GM19467 (cell line): ENCODE measurements around the gene LIMS1.
"Not testable (repeated sequence)": the region's sequence is repeated elsewhere in the genome, so short reads cannot be mapped to it uniquely, and the experiment has no call there.

Experiments
- ATAC-seq: cut with Tn5 transposase; IDR thresholded peaks from one replicate; pipeline ENCODE4 v1.9.1; 2021; ENCODE audit warnings: mild to moderate bottlenecking, moderate library complexity; ENCODE audit not compliant: unreplicated experiment

Gene LIMS1

GRCh38 chr2:108548208-108549003 is 14.1 kb downstream of the LIMS1 start:
- no peak for ATAC-seq

- no peak for ATAC-seq
These were observed 18.3 kb downstream of the LIMS1 start for GRCh38 chr2:108552566-108552965.

- no peak for ATAC-seq
These were observed 19.1 kb downstream of the LIMS1 start for GRCh38 chr2:108553209-108553919.

- ATAC-seq = no peak
These were observed 20.3 kb downstream of the LIMS1 start for GRCh38 chr2:108554528-108554927.

- ATAC-seq = no peak
These were observed 21.3 kb downstream of the LIMS1 start for GRCh38 chr2:108555572-108555971.

GRCh38 chr2:108556581-108556980 is 22.3 kb downstream of the LIMS1 start:
- not testable (repeated sequence) for ATAC-seq

- no peak for ATAC-seq
These were observed 26.1 kb downstream of the LIMS1 start for GRCh38 chr2:108560241-108560811.

GRCh38 chr2:108560895-108561530 is 26.7 kb downstream of the LIMS1 start:
- no peak for ATAC-seq

- ATAC-seq = no peak
These were observed 28.0 kb downstream of the LIMS1 start for GRCh38 chr2:108562274-108562673.

GRCh38 chr2:108564510-108564909 is 30.2 kb downstream of the LIMS1 start:
- ATAC-seq = no peak

GRCh38 chr2:108565778-108566375 is 31.6 kb downstream of the LIMS1 start:
- peak; percentile 65 for ATAC-seq

GRCh38 chr2:108570416-108570815 is 36.1 kb downstream of the LIMS1 start:
- no peak for ATAC-seq

- ATAC-seq = no peak
These were observed 37.0 kb downstream of the LIMS1 start for GRCh38 chr2:108571286-108571685.

- no peak for ATAC-seq
These were observed 38.8 kb downstream of the LIMS1 start for GRCh38 chr2:108573061-108573460.

GRCh38 chr2:108574332-108574731 is 40.1 kb downstream of the LIMS1 start:
- no peak for ATAC-seq

- peak; percentile 98 for ATAC-seq
These were observed 41.1 kb downstream of the LIMS1 start for GRCh38 chr2:108575132-108575966.

- ATAC-seq = no peak
These were observed 42.8 kb downstream of the LIMS1 start for GRCh38 chr2:108577099-108577498.

GRCh38 chr2:108579623-108580022 is 45.4 kb downstream of the LIMS1 start:
- no peak for ATAC-seq

GRCh38 chr2:108580050-108580449 is 45.8 kb downstream of the LIMS1 start:
- no peak for ATAC-seq

- peak; percentile 68 for ATAC-seq
These were observed 49.7 kb downstream of the LIMS1 start for GRCh38 chr2:108583903-108584520.
